ENCODE results near the gene GPC6. TPM values are rescaled to one million over a fixed set of nuclear protein-coding genes. Genes with fewer than 3 reads are reported as not detected.

GPC6 gene
- total and polyA plus RNA-seq, 9 of the 15 experiments (the other 6 are each of a cell fraction or from before 2014, with no cell fraction given) = under 0.01 to 0.20 (median 0.01) TPM; not detected in 4

GRCh38 chr13:94178625-94179244 is 952.1 kb downstream of the GPC6 start:
- H3K4me1 ChIP-seq (replicated peaks in 1 of 2; ENCODE audit: control insufficient read depth in 2 of 2, insufficient read depth in 2 of 2, low read length in 2 of 2) = no peaks in the 10 kb centered on the region
- H3K4me3 ChIP-seq = no peak overlapping the region
- no peak overlapping the region for H3K27ac ChIP-seq (ENCODE audit: extremely low read depth, low read depth, low read length)
- in situ Hi-C loops (cut with MboI) = no loop called here
- H2AFZ ChIP-seq (ENCODE audit: low read depth, low read length) = no peak overlapping the region
- no peaks in the 10 kb centered on the region for H3K9me1 ChIP-seq (ENCODE audit: control insufficient read depth, insufficient read depth, low read length)
- no TSS peak for BruUV-seq (replicated peaks)
- H3K4me2 ChIP-seq (ENCODE audit: insufficient read depth, low read length) = no peak overlapping the region
- CTCF ChIA-PET (ENCODE audit: low intra/inter-chr PET ratio) = no interaction called here
- intact Hi-C loops (cut with micrococcal nuclease) = no loop called here
- POLR2A ChIA-PET = no interaction called here
- FAIRE-seq (no peak), ATAC-seq (no peak), DNase-seq (ENCODE audit: extremely low read depth in 1 of 4, low spot score in 3 of 4) (no peak)
- no peaks in the 10 kb centered on the region for H3K27me3 ChIP-seq (ENCODE audit: control insufficient read depth in 2 of 2, insufficient read depth in 2 of 2, low read length in 2 of 2)
- TF ChIP-seq SMARCE1 (IDR thresholded peaks at IDR 0.05) (no peak), ZC3H11A (IDR thresholded peaks at IDR 0.05; ENCODE audit: low read depth, low read length) (no peak), C11orf30 (IDR thresholded peaks at IDR 0.05; ENCODE audit: low read depth) (no peak)
- H3K9ac ChIP-seq (ENCODE audit: insufficient read depth in 1 of 2, low read depth in 2 of 2, low read length in 2 of 2) = no peak overlapping the region
- H3K9me3 ChIP-seq (replicated peaks; ENCODE audit: control insufficient read depth, insufficient read depth, low read depth, low read length) = no peaks in the 10 kb centered on the region
- H3K79me2 ChIP-seq (ENCODE audit: control insufficient read depth, insufficient read depth, low read length) = no peaks in the 10 kb centered on the region
- H4K20me1 ChIP-seq (replicated peaks; ENCODE audit: control insufficient read depth, insufficient read depth, low read length) = no peaks in the 10 kb centered on the region
- no peaks in the 10 kb centered on the region for H3K36me3 ChIP-seq (ENCODE audit: control insufficient read depth, insufficient read depth, low read length)
- 3% methylated on average over 5 of the region's 5 CpGs for whole genome bisulfite sequencing (ENCODE audit: insufficient coverage, low coverage, missing lambda C conversion rate)

DNA sequence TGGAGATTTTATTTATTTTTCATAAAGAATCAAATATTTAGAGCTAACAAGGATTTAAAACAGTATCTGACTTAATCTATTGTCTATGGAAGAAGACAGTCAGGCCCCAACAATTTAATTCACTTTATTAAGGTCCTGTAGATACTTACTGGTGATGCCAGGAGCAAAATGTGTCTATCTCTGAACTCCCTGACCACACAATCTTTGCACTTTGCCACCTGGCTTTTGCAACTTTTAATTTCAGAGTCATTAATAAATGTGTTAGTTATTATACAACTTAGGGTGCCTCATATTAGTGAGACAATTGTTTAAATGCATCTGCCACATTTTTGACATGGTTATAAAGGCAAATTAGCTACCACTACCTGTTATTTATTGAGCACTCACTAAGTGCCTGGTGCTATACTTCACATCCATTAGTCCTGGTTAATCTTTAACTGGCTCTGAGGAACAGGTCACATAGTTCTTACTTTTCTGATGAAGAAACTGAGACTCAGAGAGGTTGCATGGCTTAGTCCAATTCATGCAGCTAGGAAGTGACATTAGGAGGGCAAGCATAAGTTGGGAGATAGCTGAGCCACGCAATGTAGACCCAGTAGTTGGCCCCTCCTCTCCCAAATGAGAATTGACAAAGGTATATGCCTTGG is 955.0 kb downstream of the GPC6 start:
- no peaks in the 10 kb centered on the region for H4K20me1 ChIP-seq (replicated peaks; ENCODE audit: control insufficient read depth, insufficient read depth, low read length)
- H2AFZ ChIP-seq (ENCODE audit: low read depth, low read length) = no peak overlapping the region
- no peak overlapping the region for H3K9ac ChIP-seq (ENCODE audit: insufficient read depth in 1 of 2, low read depth in 2 of 2, low read length in 2 of 2)
- no peak overlapping the region for H3K4me2 ChIP-seq (ENCODE audit: insufficient read depth, low read length)
- no peaks in the 10 kb centered on the region for H3K9me3 ChIP-seq (replicated peaks; ENCODE audit: control insufficient read depth, insufficient read depth, low read depth, low read length)
- FAIRE-seq = no peak
- no peak for ATAC-seq
- no peak for DNase-seq (ENCODE audit: extremely low read depth in 1 of 4, low spot score in 3 of 4)
- H3K79me2 ChIP-seq (ENCODE audit: control insufficient read depth, insufficient read depth, low read length) = no peaks in the 10 kb centered on the region
- BruUV-seq (replicated peaks) = no TSS peak
- no peaks in the 10 kb centered on the region for H3K27me3 ChIP-seq (ENCODE audit: control insufficient read depth in 2 of 2, insufficient read depth in 2 of 2, low read length in 2 of 2)
- no peak overlapping the region for H3K4me3 ChIP-seq
- in situ Hi-C loops (cut with MboI) = no loop called here
- POLR2A ChIA-PET = no interaction called here
- 0% methylated on average over 1 of the region's 1 CpG for whole genome bisulfite sequencing (ENCODE audit: insufficient coverage, low coverage, missing lambda C conversion rate)
- CTCF ChIA-PET (ENCODE audit: low intra/inter-chr PET ratio) = no interaction called here
- H3K27ac ChIP-seq (ENCODE audit: extremely low read depth, low read depth, low read length) = no peak overlapping the region
- intact Hi-C loops (cut with micrococcal nuclease) = no loop called here
- H3K4me1 ChIP-seq (replicated peaks in 1 of 2; ENCODE audit: control insufficient read depth in 2 of 2, insufficient read depth in 2 of 2, low read length in 2 of 2) = no peaks in the 10 kb centered on the region
- no peaks in the 10 kb centered on the region for H3K9me1 ChIP-seq (ENCODE audit: control insufficient read depth, insufficient read depth, low read length)
- no peaks in the 10 kb centered on the region for H3K36me3 ChIP-seq (ENCODE audit: control insufficient read depth, insufficient read depth, low read length)
- TF ChIP-seq MTF1 (CRISPR knock-in tag; IDR thresholded peaks at IDR 0.05; ENCODE audit: borderline replicate concordance) (no peak), BDP1 (IDR thresholded peaks at IDR 0.05; ENCODE audit: insufficient read depth, insufficient read length) (no peak), FOXK2 (conservative IDR thresholded peaks at IDR 0.05 in 1 of 2, IDR thresholded peaks at IDR 0.05 in 1 of 2; ENCODE audit: low read depth in 2 of 2) (no peak), PURB (CRISPR knock-in tag; IDR thresholded peaks at IDR 0.05; ENCODE audit: low read depth) (no peak), RUNX1 (IDR thresholded peaks at IDR 0.05; ENCODE audit: low read depth) (no peak), ARHGAP35 (IDR thresholded peaks at IDR 0.05; ENCODE audit: partially characterized antibody) (no peak), BCOR (IDR thresholded peaks at IDR 0.05) (no peak), NR1H2 (CRISPR knock-in tag; IDR thresholded peaks at IDR 0.05) (no peak), TGIF2 (CRISPR knock-in tag; IDR thresholded peaks at IDR 0.05) (no peak), ZNF124 (CRISPR knock-in tag; IDR thresholded peaks at IDR 0.05) (no peak)
- TF ChIP-seq, protein P1, sequence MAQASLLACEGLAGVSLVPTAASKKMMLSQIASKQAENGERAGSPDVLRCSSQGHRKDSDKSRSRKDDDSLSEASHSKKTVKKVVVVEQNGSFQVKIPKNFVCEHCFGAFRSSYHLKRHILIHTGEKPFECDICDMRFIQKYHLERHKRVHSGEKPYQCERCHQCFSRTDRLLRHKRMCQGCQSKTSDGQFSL (CRISPR knock-in tag; IDR thresholded peaks at IDR 0.05) = no peak
- TF ChIP-seq, protein P1 (tag; IDR thresholded peaks at IDR 0.05) = no peak
- TF ChIP-seq, protein P2, sequence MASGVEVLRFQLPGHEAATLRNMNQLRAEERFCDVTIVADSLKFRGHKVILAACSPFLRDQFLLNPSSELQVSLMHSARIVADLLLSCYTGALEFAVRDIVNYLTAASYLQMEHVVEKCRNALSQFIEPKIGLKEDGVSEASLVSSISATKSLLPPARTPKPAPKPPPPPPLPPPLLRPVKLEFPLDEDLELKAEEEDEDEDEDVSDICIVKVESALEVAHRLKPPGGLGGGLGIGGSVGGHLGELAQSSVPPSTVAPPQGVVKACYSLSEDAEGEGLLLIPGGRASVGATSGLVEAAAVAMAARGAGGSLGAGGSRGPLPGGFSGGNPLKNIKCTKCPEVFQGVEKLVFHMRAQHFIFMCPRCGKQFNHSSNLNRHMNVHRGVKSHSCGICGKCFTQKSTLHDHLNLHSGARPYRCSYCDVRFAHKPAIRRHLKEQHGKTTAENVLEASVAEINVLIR (CRISPR knock-in tag; IDR thresholded peaks at IDR 0.05) = no peak
